MM.1S (cell line): ENCODE results near the gene NCAPH2.

Source experiments
- DNase-seq: peaks from one replicate; pipeline ENCODE4 v3.0.0-alpha.2; 2015
- H2AFZ ChIP-seq: fragments of 300-600 bp; sonication (generic); 2 replicates; pipeline ENCODE4 v1.6.0; 2016; ENCODE audit warnings: antibody characterized with exemption, low read length
- H3F3A ChIP-seq: fragments of 300-600 bp; sonication (generic); 2 replicates; pipeline ENCODE4 v1.6.1; 2016; ENCODE audit warnings: mild to moderate bottlenecking, antibody characterized with exemption, low read length, moderate library complexity, mixed read lengths; ENCODE audit not compliant: insufficient read depth
- H3K27ac ChIP-seq: fragments of 300-600 bp; sonication (generic); 2 replicates; pipeline ENCODE4 v1.5.1; 2016; ENCODE audit warnings: mild to moderate bottlenecking, low read length
- H3K27me3 ChIP-seq: fragments of 300-600 bp; sonication (generic); replicated peaks from 2 replicates; pipeline ENCODE4 v1.6.0; 2016; ENCODE audit warnings: low read length; ENCODE audit not compliant: insufficient read depth
- H3K36me3 ChIP-seq: fragments of 300-600 bp; sonication (generic); replicated peaks from 2 replicates; pipeline ENCODE4 v1.6.1; 2016; ENCODE audit warnings: mild to moderate bottlenecking, low read length, mixed read lengths; ENCODE audit not compliant: insufficient read depth
- H3K4me1 ChIP-seq: fragments of 300-600 bp; sonication (generic); 2 replicates; pipeline ENCODE4 v1.6.1; 2016; ENCODE audit warnings: low read length, mixed read lengths
- H3K4me2 ChIP-seq: fragments of 300-600 bp; sonication (generic); 2 replicates; pipeline ENCODE4 v1.6.0; 2016; ENCODE audit warnings: low read depth, low read length
- H3K4me3 ChIP-seq: fragments of 300-600 bp; sonication (generic); 2 replicates; pipeline ENCODE4 v1.5.1; 2016; ENCODE audit warnings: low read length, mixed read lengths
- H3K79me2 ChIP-seq: fragments of 300-600 bp; sonication (generic); 2 replicates; pipeline ENCODE4 v1.6.1; 2016; ENCODE audit warnings: mixed run types, low read length, mixed read lengths
- H3K9ac ChIP-seq: fragments of 300-600 bp; sonication (generic); 2 replicates; pipeline ENCODE4 v1.6.1; 2016; ENCODE audit warnings: low read length, mixed read lengths
- H3K9me2 ChIP-seq: fragments of 300-600 bp; sonication (generic); replicated peaks from 2 replicates; pipeline ENCODE4 v1.6.1; 2016; ENCODE audit warnings: mild to moderate bottlenecking, low read length, mixed read lengths; ENCODE audit not compliant: insufficient read depth
- H3K9me3 ChIP-seq: fragments of 300-600 bp; sonication (generic); replicated peaks from 2 replicates; pipeline ENCODE4 v1.6.1; 2016; ENCODE audit warnings: mild to moderate bottlenecking, low read length, mixed read lengths; ENCODE audit not compliant: insufficient read depth
- H4K20me1 ChIP-seq: fragments of 300-600 bp; sonication (generic); 2 replicates; pipeline ENCODE4 v1.6.1; 2016; ENCODE audit warnings: mild to moderate bottlenecking, low read length, moderate library complexity, mixed read lengths; ENCODE audit not compliant: insufficient read depth
- EZH2 ChIP-seq: fragments of 300-600 bp; sonication (generic); optimal IDR thresholded peaks from 2 replicates; pipeline ENCODE3; 2017; ENCODE audit warnings: low read depth, mild to moderate bottlenecking, antibody characterized with exemption, low read length, mixed read lengths
- EZH2phosphoT487 ChIP-seq: fragments of 300-600 bp; sonication (generic); IDR thresholded peaks from 2 replicates; pipeline ENCODE4 v1.6.1; 2018; ENCODE audit warnings: antibody characterized with exemption, low read length
- TF ChIP-seq, protein P1 (sequence below): fragments of 300-600 bp; sonication (generic); IDR thresholded peaks from 2 replicates; pipeline ENCODE4 v1.5.1; 2016; ENCODE audit warnings: antibody characterized with exemption, low read length, mixed read lengths

The NCAPH2 gene

DNA sequence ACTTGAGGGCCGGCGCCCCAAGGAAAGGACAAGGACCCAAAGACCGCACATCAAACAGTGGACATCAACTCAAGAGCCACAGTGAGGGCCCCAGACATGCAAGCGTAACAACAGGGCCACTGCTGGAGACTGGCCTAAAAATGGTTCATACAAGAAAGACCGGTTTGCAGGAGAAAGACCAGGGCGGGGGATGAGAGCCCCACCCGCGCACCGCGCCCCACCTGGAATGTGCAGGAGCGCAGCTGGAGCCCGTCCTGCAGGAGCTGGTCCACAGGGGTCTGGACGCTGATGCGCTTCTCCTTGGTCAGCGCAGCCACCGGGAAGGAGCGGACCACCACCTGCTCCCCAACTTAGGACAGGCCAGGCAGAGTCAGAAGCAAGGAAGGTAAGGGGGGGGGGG, 47.1 kb upstream of the NCAPH2 start:
- Histone ChIP-seq H3K9me2 (no peaks in the 10 kb centered on the region), H3K4me1 (no peaks in the 10 kb centered on the region), H3K79me2 (no peaks in the 10 kb centered on the region), H3K36me3 (no peaks in the 10 kb centered on the region; the same call in none of the 2 replicates), H3K27ac (no peak overlapping the region), H3K27me3 (no peaks in the 10 kb centered on the region), H2AFZ (no peak overlapping the region), H3K4me3 (no peak overlapping the region), H4K20me1 (no peaks in the 10 kb centered on the region), H3K4me2 (no peak overlapping the region), H3K9ac (no peak overlapping the region), H3F3A (no peaks in the 10 kb centered on the region), H3K9me3 (no peaks in the 10 kb centered on the region)
- TF ChIP-seq, protein P1, sequence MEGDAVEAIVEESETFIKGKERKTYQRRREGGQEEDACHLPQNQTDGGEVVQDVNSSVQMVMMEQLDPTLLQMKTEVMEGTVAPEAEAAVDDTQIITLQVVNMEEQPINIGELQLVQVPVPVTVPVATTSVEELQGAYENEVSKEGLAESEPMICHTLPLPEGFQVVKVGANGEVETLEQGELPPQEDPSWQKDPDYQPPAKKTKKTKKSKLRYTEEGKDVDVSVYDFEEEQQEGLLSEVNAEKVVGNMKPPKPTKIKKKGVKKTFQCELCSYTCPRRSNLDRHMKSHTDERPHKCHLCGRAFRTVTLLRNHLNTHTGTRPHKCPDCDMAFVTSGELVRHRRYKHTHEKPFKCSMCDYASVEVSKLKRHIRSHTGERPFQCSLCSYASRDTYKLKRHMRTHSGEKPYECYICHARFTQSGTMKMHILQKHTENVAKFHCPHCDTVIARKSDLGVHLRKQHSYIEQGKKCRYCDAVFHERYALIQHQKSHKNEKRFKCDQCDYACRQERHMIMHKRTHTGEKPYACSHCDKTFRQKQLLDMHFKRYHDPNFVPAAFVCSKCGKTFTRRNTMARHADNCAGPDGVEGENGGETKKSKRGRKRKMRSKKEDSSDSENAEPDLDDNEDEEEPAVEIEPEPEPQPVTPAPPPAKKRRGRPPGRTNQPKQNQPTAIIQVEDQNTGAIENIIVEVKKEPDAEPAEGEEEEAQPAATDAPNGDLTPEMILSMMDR = no peak
- no peak for TF ChIP-seq EZH2
- TF ChIP-seq EZH2phosphoT487 = no peak
- no peak for DNase-seq

DNA sequence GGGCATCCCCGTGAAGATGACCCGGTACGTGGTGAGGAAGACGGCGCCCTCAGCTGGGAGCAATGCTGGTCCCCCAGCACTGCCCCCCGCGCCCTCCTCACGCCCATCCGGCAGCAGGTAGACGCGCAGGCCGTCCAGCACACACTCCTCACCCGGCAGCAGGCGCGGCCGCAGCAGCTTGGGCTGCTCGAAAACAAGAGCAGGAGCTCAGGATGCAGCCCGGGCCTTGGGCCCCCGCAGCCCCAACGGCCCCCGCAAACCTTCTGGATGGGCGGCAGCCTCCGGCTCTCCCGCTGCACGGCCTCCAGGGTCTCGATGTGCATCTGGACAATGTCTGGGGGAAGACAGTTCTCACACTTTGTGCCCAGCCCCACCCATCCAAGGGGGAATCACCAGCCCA, 46.5 kb upstream of the NCAPH2 start:
- Histone ChIP-seq H3K9me3 (no peaks in the 10 kb centered on the region), H3K36me3 (no peaks in the 10 kb centered on the region; the same call in none of the 2 replicates), H3K9me2 (no peaks in the 10 kb centered on the region), H4K20me1 (no peaks in the 10 kb centered on the region), H3K4me2 (no peak overlapping the region), H2AFZ (no peak overlapping the region), H3K27me3 (no peaks in the 10 kb centered on the region), H3K4me3 (no peak overlapping the region), H3K79me2 (no peaks in the 10 kb centered on the region), H3K27ac (no peak overlapping the region), H3K9ac (no peak overlapping the region), H3F3A (no peaks in the 10 kb centered on the region), H3K4me1 (no peaks in the 10 kb centered on the region)
- no peak for DNase-seq
- TF ChIP-seq EZH2 (no peak), EZH2phosphoT487 (no peak)
- TF ChIP-seq, protein P1 = no peak

DNA sequence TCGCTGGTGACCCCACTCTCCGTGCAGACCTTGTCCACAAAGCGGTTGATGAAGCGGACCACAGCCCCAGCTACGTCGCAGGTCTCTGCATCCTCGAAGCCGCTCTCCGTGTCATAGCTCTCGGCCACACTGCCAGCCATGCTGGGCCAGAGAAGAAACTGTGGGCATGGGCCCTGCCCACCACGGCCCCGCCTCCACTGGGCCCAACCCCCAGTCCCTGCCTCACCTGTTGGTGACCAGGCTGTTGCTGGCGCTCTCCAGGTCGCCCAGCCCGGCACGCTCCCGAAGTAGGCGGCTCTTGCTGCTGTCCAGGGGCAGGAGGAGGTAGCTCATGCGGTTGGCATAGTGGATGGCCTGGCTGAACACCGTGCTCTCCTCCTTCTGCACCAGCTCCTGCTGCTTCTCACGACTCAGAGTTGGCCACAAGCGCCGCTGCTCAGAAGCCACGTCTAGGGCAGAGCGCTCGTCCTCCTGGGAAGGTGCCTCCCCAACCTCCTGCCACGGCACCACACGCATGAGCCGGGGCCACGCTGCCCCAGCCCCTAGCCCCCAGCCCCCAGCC, 46.0 kb upstream of the NCAPH2 start:
- H3K9me3 ChIP-seq = no peaks in the 10 kb centered on the region
- H3K27ac ChIP-seq = no peak overlapping the region
- no peaks in the 10 kb centered on the region for H3K79me2 ChIP-seq
- H2AFZ ChIP-seq = no peak overlapping the region
- no peaks in the 10 kb centered on the region for H3K4me1 ChIP-seq
- H3K27me3 ChIP-seq = no peaks in the 10 kb centered on the region
- H3K4me3 ChIP-seq = no peak overlapping the region
- H3K4me2 ChIP-seq = no peak overlapping the region
- H3F3A ChIP-seq = no peaks in the 10 kb centered on the region
- H4K20me1 ChIP-seq = no peaks in the 10 kb centered on the region
- no peaks in the 10 kb centered on the region for H3K9me2 ChIP-seq
- DNase-seq = no peak
- no peaks in the 10 kb centered on the region; the same call in none of the 2 replicates for H3K36me3 ChIP-seq
- H3K9ac ChIP-seq = no peak overlapping the region
- no peak for TF ChIP-seq EZH2phosphoT487
- TF ChIP-seq EZH2 = no peak
- TF ChIP-seq, protein P1 = no peak
